Measurements from ENCODE around the gene SNRPD1. TPM values are rescaled to one million over a fixed set of nuclear protein-coding genes. Genes with fewer than 3 reads are reported as not detected.
A peak's percentile ranks its signal among the peaks of the same experiment; 100 is the strongest.

The SNRPD1 gene
- total RNA-seq, 4 donors from 2014 or later: 6.8 to 8.7 (median 7.3) TPM

DNA sequence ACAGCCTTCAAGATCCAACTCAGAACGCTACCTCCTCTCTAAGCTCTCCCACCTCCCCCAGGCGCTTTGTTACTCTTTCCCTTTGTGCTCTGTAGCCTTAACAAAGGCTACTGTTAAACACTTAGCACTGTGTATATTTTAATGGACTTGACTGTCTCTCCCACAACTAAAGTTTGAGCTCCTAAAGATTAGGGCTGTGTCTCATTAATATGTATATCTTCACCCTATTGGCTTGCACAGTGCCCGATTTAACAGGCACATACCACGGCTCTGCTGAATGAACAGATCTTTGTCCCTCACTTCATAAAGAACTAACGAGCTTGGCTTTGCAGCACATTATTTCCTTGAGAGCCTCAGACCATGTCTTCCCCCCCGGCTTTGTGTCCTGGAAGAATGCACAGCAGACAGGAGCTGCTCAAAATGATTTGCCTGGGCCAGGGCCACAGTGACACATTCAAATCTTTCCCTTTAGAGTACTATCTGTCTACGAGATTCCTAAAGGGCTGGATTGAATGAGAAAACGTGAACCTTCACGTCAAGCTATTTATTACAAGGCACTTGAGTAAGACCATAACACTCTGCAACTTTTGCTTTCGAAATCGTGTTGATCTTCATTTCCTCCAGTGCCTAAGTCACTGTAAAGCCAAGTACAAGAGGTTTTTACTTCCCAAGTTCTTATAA is 70.4 kb downstream of the SNRPD1 start:
- H3K9me3 ChIP-seq: no peaks in the 10 kb centered on the region
- WGBS, 2 donors (ENCODE audit: low coverage in 1 of 2): 57 to 63% methylated on average over 9 to 10 of the region's 11 CpGs
- peak overlapping the region in 1 of 2 donors; percentile 39 for H3K4me3 ChIP-seq
- H3K4me1 ChIP-seq: no peaks in the 10 kb centered on the region
- H3K27me3 ChIP-seq: no peaks in the 10 kb centered on the region
- no peaks in the 10 kb centered on the region for H3K36me3 ChIP-seq
- TF ChIP-seq POLR2A (IDR thresholded peaks at IDR 0.05) (no peak), CTCF (IDR thresholded peaks at IDR 0.05) (no peak), POLR2AphosphoS5 (IDR thresholded peaks at IDR 0.05) (no peak), EP300 (IDR thresholded peaks at IDR 0.05) (no peak)
- no peak for ATAC-seq
- peak overlapping the region in 3 of 4 donors; percentile 48 to 61 (median 50) for H3K27ac ChIP-seq

Small RNA genes within 50 kb of the gene (small RNA-seq; reads per million reads assigned to genes)
- gene MIR320C1: 0 reads per million in 4 donors

Other genes starting within 250 kb of the SNRPD1 start
- gene ESCO1, start 11.6 kb upstream of the SNRPD1 start, total RNA-seq: 10 to 100 TPM; 13.2 to 23.4 (median 19.1) TPM
- 10 to 100 TPM in 1 of 4 donors, 1 to 10 TPM in 3; 4.9 to 18.6 (median 8.5) TPM for gene ABHD3, start 92.5 kb downstream of the SNRPD1 start, total RNA-seq
- 10 to 100 TPM; 43.7 to 57.7 (median 47.3) TPM for gene MIB1, start 128.5 kb downstream of the SNRPD1 start, total RNA-seq

All from gastroesophageal sphincter (tissue), 4 donors.